CD4-positive, alpha-beta T cell (primary cell): ENCODE measurements around the gene JARID2. TPM values are rescaled to one million over a fixed set of nuclear protein-coding genes. Genes with fewer than 3 reads are reported as not detected.

Experiments used
- ATAC-seq: fragments of 200-7000 bp; cut with Tn5 transposase; one replicate; pipeline ENCODE4 v1.10.0; 2022; ENCODE audit warnings: mild to moderate bottlenecking; ENCODE audit not compliant: poor library complexity
- CTCF ChIA-PET: fragments of 350-600 bp; sonication (Branson Sonifier 250); formaldehyde crosslinking; loops from one replicate; lab custom pipeline; 2021; ENCODE audit warnings: antibody characterized with exemption, inconsistent platforms; lab: Charles Lee
- POLR2A ChIA-PET: fragments of 350-600 bp; sonication (Branson Sonifier 250); formaldehyde crosslinking; loops from one replicate; lab custom pipeline; 2021; ENCODE audit warnings: antibody characterized with exemption, inconsistent platforms; lab: Charles Lee
- DNase-seq, 14 experiments: peaks; one replicate each; pipeline ENCODE4 v3.0.0-alpha.2; 2013 to 2020; ENCODE audit warnings: mixed read lengths in 2 of 14
- H3K27ac ChIP-seq, 2 donors: one replicate each; pipeline versions ENCODE4 v1.5.1 to v1.7.0; 2013; ENCODE audit warnings: low read length in 2 of 2, low read depth in 1 of 2, mild to moderate bottlenecking in 1 of 2
- H3K27me3 ChIP-seq, 2 experiments: 1 replicate in 1 of 2; 2 replicates in 1 of 2; pipeline versions ENCODE4 v1.6.1 to v1.7.0; 2013; ENCODE audit warnings: low read length in 2 of 2, control low read depth in 1 of 2, mild to moderate bottlenecking in 1 of 2, moderate library complexity in 1 of 2; ENCODE audit not compliant: insufficient read depth in 2 of 2, control insufficient read depth in 1 of 2
- H3K36me3 ChIP-seq: one replicate; pipeline ENCODE4 v1.6.1; 2013; ENCODE audit warnings: low read length, control low read depth; ENCODE audit not compliant: insufficient read depth
- H3K4me1 ChIP-seq: one replicate; pipeline ENCODE4 v1.6.1; 2013; ENCODE audit warnings: low read length, control low read depth; ENCODE audit not compliant: insufficient read depth
- H3K4me3 ChIP-seq: one replicate; pipeline ENCODE4 v1.5.1; 2013; ENCODE audit warnings: mild to moderate bottlenecking, low read length, moderate library complexity
- H3K9me3 ChIP-seq, 2 experiments: 1 replicate in 1 of 2; 2 replicates in 1 of 2; pipeline versions ENCODE4 v1.6.1 to v1.7.0; 2013; ENCODE audit warnings: low read length in 2 of 2, mild to moderate bottlenecking in 2 of 2, control low read depth in 1 of 2, moderate library complexity in 1 of 2; ENCODE audit not compliant: control insufficient read depth in 1 of 2, insufficient read depth in 1 of 2
- H3K27ac Mint-ChIP-seq: one replicate; pipeline ENCODE4 v1.8.0; 2020; ENCODE audit warnings: mixed read lengths
- H3K27me3 Mint-ChIP-seq: one replicate; pipeline ENCODE4 v1.8.0; 2021; ENCODE audit warnings: mixed read lengths
- H3K36me3 Mint-ChIP-seq: one replicate; pipeline ENCODE4 v1.8.0; 2021; ENCODE audit warnings: low read depth, mixed read lengths
- H3K4me1 Mint-ChIP-seq: one replicate; pipeline ENCODE4 v1.8.0; 2021; ENCODE audit warnings: low read depth, mixed read lengths
- H3K4me3 Mint-ChIP-seq: one replicate; pipeline ENCODE4 v1.8.0; 2020; ENCODE audit warnings: mild to moderate bottlenecking, mixed read lengths
- H3K9me3 Mint-ChIP-seq: one replicate; pipeline ENCODE4 v1.8.0; 2020; ENCODE audit warnings: mixed read lengths
- CTCF ChIP-seq: fragments of 200-600 bp; IDR thresholded peaks from one replicate; pipeline ENCODE4 v1.8.0; 2022; ENCODE audit warnings: antibody characterized with exemption, mild to moderate bottlenecking
- intact Hi-C, 2 experiments: fragments of 100-400 bp; cut with DNase I in 1 of 2; cut with micrococcal nuclease in 1 of 2; formaldehyde crosslinking; loops; one replicate each; pipeline versions ENCODE4 v1.15.1 to v1.9.0; 2023 to 2025; cut with DNase I, micrococcal nuclease
- total RNA-seq, 174 experiments: library from RNA in 2 of 174; stranded (reverse) in 2 of 174; gene quantifications; one replicate each; pipeline ENCODE4 v1.2.3 and lab custom pipeline; 2021 to 2026

The JARID2 gene
- total RNA-seq, 2 experiments from 2014 or later, result 32.0 to 33.0 TPM

DNA sequence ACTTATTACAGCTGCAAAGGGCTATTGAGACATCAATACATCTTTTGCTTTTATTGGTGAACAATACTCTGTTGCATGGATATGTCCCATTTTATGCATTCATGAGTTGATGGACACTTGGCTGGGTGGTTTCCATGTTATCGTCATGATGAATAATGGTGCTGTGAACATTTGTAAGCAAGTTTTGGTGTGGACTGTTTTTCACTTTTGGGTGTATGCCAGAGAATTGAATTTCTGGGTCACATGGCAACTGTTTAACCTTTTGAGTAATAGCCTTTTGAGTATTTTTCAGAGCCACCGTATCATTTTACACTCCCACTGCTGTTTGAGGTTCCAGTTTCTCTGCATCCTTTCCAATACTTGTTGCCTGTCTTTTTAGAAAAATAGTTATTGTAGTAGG, 107.0 kb downstream of the JARID2 start:
- intact Hi-C loops, result no loop called here
- no peaks in the 10 kb centered on the region for H3K27me3 Mint-ChIP-seq
- H3K4me3 Mint-ChIP-seq, result no peak overlapping the region
- H3K9me3 ChIP-seq, result no peaks in the 10 kb centered on the region
- ChIA-PET CTCF (interaction anchor here (1.0 kb wide), 1 partner anchor 8 kb away, joined by 3 read pairs; no protein-coding TSS in a partner anchor), POLR2A (interaction anchor here (0.6 kb wide), 1 partner anchor 110 kb away, joined by 5 read pairs; no protein-coding TSS in a partner anchor)
- no peaks in the 10 kb centered on the region for H3K9me3 Mint-ChIP-seq
- DNase-seq (peak in 1 of 14 experiments; percentile 40), ATAC-seq (no peak)
- H3K4me1 Mint-ChIP-seq, result peaks cover 88% of the 10 kb centered on the region
- no peaks in the 10 kb centered on the region for H3K36me3 ChIP-seq
- peaks cover 7% of the 10 kb centered on the region for H3K4me1 ChIP-seq
- H3K4me3 ChIP-seq, result no peak overlapping the region
- TF ChIP-seq CTCF, result no peak
- H3K27me3 ChIP-seq, result no peaks in the 10 kb centered on the region
- no peaks in the 10 kb centered on the region for H3K36me3 Mint-ChIP-seq
- no peak overlapping the region for H3K27ac ChIP-seq
- H3K27ac Mint-ChIP-seq, result no peak overlapping the region

DNA sequence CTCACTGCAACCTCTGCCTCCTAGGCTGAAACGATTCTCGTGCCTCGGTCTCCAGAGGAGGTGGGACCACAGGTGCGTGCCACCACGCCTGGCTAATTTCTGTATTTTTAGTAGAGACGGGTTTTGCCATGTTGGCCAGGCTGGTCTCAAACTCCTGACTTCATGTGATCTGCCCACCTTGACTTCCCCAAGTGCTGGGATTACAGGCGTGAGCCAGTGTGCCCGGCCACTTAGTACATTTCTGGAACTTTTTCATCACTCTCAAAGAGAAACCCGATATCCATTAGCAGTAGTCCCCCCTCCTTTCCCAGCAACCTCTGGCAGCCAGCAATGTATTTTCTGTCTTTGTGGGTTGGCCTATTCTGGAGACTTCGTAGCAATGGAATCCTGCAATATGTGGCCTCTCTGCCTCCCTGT, 109.8 kb downstream of the JARID2 start:
- Mint-ChIP-seq H3K27ac (no peak overlapping the region), H3K27me3 (no peaks in the 10 kb centered on the region), H3K36me3 (no peaks in the 10 kb centered on the region), H3K9me3 (no peaks in the 10 kb centered on the region), H3K4me1 (peaks cover 79% of the 10 kb centered on the region), H3K4me3 (no peak overlapping the region)
- ChIA-PET CTCF (interaction anchor here (0.5 kb wide), 1 partner anchor 46 kb away, joined by 3 read pairs; no protein-coding TSS in a partner anchor), POLR2A (no interaction called here)
- no peak for ATAC-seq
- no peak for DNase-seq
- TF ChIP-seq CTCF, result no peak
- no peaks in the 10 kb centered on the region for H3K9me3 ChIP-seq
- no peak overlapping the region for H3K4me3 ChIP-seq
- H3K27me3 ChIP-seq, result no peaks in the 10 kb centered on the region
- peaks cover 6% of the 10 kb centered on the region for H3K4me1 ChIP-seq
- H3K27ac ChIP-seq, result no peak overlapping the region
- intact Hi-C loops, result no loop called here
- H3K36me3 ChIP-seq, result no peaks in the 10 kb centered on the region

GRCh38 chr6:15356179-15356578, 110.3 kb downstream of the JARID2 start:
- no peaks in the 10 kb centered on the region for H3K9me3 ChIP-seq
- intact Hi-C loops, result no loop called here
- H3K4me3 Mint-ChIP-seq, result no peak overlapping the region
- DNase-seq (no peak), ATAC-seq (no peak)
- H3K27ac Mint-ChIP-seq, result peak overlapping the region; percentile 4
- POLR2A ChIA-PET, result no interaction called here
- H3K27me3 Mint-ChIP-seq, result no peaks in the 10 kb centered on the region
- no peak overlapping the region for H3K27ac ChIP-seq
- CTCF ChIA-PET, result no interaction called here
- no peaks in the 10 kb centered on the region for H3K36me3 ChIP-seq
- no peaks in the 10 kb centered on the region for H3K9me3 Mint-ChIP-seq
- no peak overlapping the region for H3K4me3 ChIP-seq
- H3K27me3 ChIP-seq, result no peaks in the 10 kb centered on the region
- peaks cover 6% of the 10 kb centered on the region for H3K4me1 ChIP-seq
- no peaks in the 10 kb centered on the region for H3K36me3 Mint-ChIP-seq
- H3K4me1 Mint-ChIP-seq, result peaks cover 75% of the 10 kb centered on the region
- no peak for TF ChIP-seq CTCF
